HUES64 (cell line): ENCODE measurements around the gene ADNP.
"Not testable (repeated sequence)": the region's sequence is repeated elsewhere in the genome, so short reads cannot be mapped to it uniquely, and the experiment has no call there.

Experiments used
- H3K27ac ChIP-seq: 2 replicates; pipeline ENCODE4 v1.7.0; 2013; ENCODE audit warnings: low read depth, low read length, inconsistent platforms
- H3K27me3 ChIP-seq: 2 replicates; pipeline ENCODE4 v1.6.1; 2013; ENCODE audit warnings: mild to moderate bottlenecking, low read length; ENCODE audit not compliant: insufficient read depth
- H3K36me3 ChIP-seq: 2 replicates; pipeline ENCODE4 v1.6.1; 2013; ENCODE audit warnings: mild to moderate bottlenecking, low read length; ENCODE audit not compliant: insufficient read depth
- H3K4me1 ChIP-seq: 2 replicates; pipeline ENCODE4 v1.6.1; 2013; ENCODE audit warnings: mild to moderate bottlenecking, low read length, moderate library complexity; ENCODE audit not compliant: insufficient read depth
- H3K4me3 ChIP-seq: 2 replicates; pipeline ENCODE4 v1.5.1; 2013; ENCODE audit warnings: mild to moderate bottlenecking, low read length, moderate library complexity
- H3K9ac ChIP-seq: 2 replicates; pipeline ENCODE4 v1.6.1; 2013; ENCODE audit warnings: mild to moderate bottlenecking, low read depth, low read length
- H3K9me3 ChIP-seq: 2 replicates; pipeline ENCODE4 v1.6.1; 2013; ENCODE audit warnings: low read depth, low read length; ENCODE audit not compliant: insufficient read depth
- whole genome bisulfite sequencing: fragments of 150-250, 120-280 bp; methylation state at CpG from one replicate; pipeline ENCODE4 v1.1.7; 2013; ENCODE audit warnings: missing lambda C conversion rate; 5-methylcytosine and 5-hydroxymethylcytosine counted together

Gene ADNP

DNA sequence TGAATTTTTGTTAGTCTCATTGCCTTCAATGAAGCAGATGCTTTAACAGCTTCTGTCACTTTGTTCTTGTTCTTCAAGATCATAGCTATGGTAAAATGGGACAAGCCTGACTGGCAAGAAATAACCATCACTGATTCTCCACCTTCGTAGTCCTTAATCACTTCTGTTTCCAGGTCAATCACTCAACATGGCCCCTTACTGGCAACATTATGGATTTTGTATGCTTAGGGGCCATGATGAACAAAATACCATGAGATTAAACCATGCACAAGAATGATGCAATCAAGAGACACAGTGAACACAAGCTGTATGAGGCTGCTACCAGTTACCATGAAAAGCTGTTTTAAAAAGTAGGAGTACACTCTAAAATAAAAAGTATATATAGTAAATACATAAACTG is 32.8 kb downstream of the ADNP start:
- no peak overlapping the region for H3K4me3 ChIP-seq
- no peaks in the 10 kb centered on the region for H3K27me3 ChIP-seq
- no peak overlapping the region for H3K9ac ChIP-seq
- H3K4me1 ChIP-seq = no peaks in the 10 kb centered on the region
- no peaks in the 10 kb centered on the region for H3K9me3 ChIP-seq
- no peak overlapping the region for H3K27ac ChIP-seq
- WGBS = 89% methylated on average over 1 of the region's 1 CpG
- H3K36me3 ChIP-seq = peaks cover 98% of the 10 kb centered on the region

DNA sequence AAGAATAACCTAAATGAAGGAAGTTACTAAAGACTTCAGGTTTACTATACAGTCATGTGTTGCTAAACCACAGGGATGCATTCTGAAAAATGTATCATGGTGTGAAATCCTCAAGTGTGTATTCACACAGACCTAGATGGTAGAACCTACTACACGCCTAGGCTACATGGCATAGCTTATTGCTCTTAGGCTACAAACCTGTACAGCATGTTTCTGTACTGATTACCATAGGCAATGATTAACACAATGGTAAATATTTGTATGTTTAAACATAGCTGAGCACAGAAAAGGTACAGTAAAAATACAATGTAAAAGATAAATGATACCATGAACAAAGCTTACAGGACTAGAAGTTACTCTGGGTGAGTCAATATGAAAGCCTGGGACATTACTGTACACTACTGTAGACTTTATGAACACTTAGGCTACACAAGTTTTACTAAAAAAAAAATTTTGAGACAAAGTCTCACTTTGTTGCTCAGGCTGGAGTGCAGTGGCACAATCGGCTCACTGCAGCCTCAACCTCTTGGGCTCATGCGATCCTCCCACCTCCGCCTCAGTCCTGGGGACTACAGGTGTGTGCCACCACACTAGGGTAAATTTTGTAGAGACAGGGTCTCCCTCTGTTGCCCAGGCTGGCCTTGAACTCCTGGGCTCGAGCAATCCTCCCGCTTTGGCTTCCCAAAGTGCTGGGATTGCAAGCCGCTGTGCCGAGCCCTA is 36.0 kb downstream of the ADNP start:
- Histone ChIP-seq H3K36me3 (peaks cover 98% of the 10 kb centered on the region), H3K9ac (no peak overlapping the region), H3K4me1 (no peaks in the 10 kb centered on the region), H3K4me3 (no peak overlapping the region), H3K27me3 (no peaks in the 10 kb centered on the region), H3K9me3 (no peaks in the 10 kb centered on the region), H3K27ac (no peak overlapping the region)
- 97% methylated on average over 8 of the region's 8 CpGs for WGBS

- H3K9me3 ChIP-seq = no peaks in the 10 kb centered on the region
- H3K9ac ChIP-seq = no peak overlapping the region
- WGBS = 98% methylated on average over 7 of the region's 7 CpGs
- H3K27me3 ChIP-seq = no peaks in the 10 kb centered on the region
- H3K4me3 ChIP-seq = no peak overlapping the region
- H3K27ac ChIP-seq = no peak overlapping the region
- peaks cover 98% of the 10 kb centered on the region for H3K36me3 ChIP-seq
- no peaks in the 10 kb centered on the region for H3K4me1 ChIP-seq
Measured at GRCh38 chr20:50893620-50894019, 37.6 kb downstream of the ADNP start.

- peaks cover 88% of the 10 kb centered on the region for H3K36me3 ChIP-seq
- H3K9ac ChIP-seq = no peak overlapping the region
- H3K27me3 ChIP-seq = no peaks in the 10 kb centered on the region
- no peak overlapping the region for H3K27ac ChIP-seq
- H3K4me3 ChIP-seq = no peak overlapping the region
- H3K4me1 ChIP-seq = no peaks in the 10 kb centered on the region
- 97% methylated on average over 8 of the region's 8 CpGs for WGBS
- H3K9me3 ChIP-seq = no peaks in the 10 kb centered on the region
Measured at GRCh38 chr20:50892394-50892793, 38.8 kb downstream of the ADNP start.

DNA sequence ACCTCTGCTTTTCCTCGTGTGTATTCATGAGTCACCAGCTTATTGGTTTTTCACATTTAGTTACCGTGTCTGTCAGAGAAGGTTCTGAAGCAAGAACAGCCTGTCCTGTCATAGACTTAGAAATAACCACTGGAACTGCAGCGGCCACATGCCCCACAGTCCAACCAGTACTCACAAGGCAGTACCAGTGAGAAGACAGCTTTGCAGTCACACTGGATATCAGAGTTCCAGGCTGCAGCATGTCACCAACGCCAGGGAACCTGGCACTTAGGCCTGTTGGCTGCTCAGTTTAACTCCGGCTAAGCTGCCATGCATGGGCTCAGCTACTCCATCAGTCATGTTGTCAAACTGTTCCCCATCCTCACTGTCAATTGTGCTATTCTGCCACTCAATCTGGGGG is 40.1 kb downstream of the ADNP start:
- Histone ChIP-seq H3K4me3 (no peak overlapping the region), H3K27me3 (no peaks in the 10 kb centered on the region), H3K36me3 (peaks cover 77% of the 10 kb centered on the region), H3K27ac (no peak overlapping the region), H3K4me1 (no peaks in the 10 kb centered on the region), H3K9ac (no peak overlapping the region), H3K9me3 (no peaks in the 10 kb centered on the region)
- WGBS = 93% methylated on average over 5 of the region's 5 CpGs

- H3K9me3 ChIP-seq = no peaks in the 10 kb centered on the region
- H3K4me1 ChIP-seq = no peaks in the 10 kb centered on the region
- WGBS = 94% methylated on average over 3 of the region's 3 CpGs
- H3K27ac ChIP-seq = no peak overlapping the region
- peaks cover 42% of the 10 kb centered on the region for H3K36me3 ChIP-seq
- H3K27me3 ChIP-seq = no peaks in the 10 kb centered on the region
- H3K9ac ChIP-seq = no peak overlapping the region
- no peak overlapping the region for H3K4me3 ChIP-seq
Measured at GRCh38 chr20:50887576-50887975, 43.7 kb downstream of the ADNP start.

DNA sequence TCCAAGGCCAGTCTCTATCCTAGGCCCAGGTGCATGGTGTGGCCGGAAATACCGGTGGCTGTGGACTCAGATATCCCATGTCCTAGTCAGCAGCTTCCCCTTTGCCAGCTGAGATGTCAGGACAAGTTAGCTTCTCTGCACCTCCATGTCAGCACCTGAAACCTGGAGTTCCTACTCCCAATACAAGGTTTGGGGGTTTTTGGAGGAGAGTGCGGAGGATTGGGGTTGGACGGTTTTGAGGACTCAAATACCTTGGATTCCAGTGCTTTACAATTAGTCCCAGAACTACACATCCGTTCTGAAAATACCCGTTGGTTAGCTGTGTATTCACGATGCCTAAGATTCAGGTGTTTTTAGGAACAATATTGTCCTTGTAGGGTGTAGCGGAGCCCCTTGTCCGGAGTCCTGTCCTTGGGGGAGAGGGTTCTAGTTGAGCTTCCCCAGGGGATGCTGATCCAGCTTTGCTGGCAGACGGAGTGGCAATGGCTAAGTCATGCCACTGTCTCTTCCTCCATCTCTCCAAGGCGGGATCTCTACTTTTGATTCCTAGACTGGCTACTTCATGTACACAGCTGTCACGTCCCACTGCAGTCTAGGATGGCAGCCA is 45.0 kb downstream of the ADNP start:
- Histone ChIP-seq H3K9me3 (no peaks in the 10 kb centered on the region), H3K36me3 (peaks cover 29% of the 10 kb centered on the region), H3K27me3 (no peaks in the 10 kb centered on the region), H3K4me1 (no peaks in the 10 kb centered on the region), H3K9ac (no peak overlapping the region), H3K4me3 (no peak overlapping the region), H3K27ac (no peak overlapping the region; the same call in 1 of the 2 replicates)
- 93% methylated on average over 12 of the region's 12 CpGs for WGBS

- 93% methylated on average over 5 of the region's 5 CpGs for WGBS
- Histone ChIP-seq H3K4me3 (no peak overlapping the region), H3K36me3 (peaks cover 24% of the 10 kb centered on the region), H3K27me3 (no peaks in the 10 kb centered on the region), H3K4me1 (no peaks in the 10 kb centered on the region), H3K9ac (no peak overlapping the region), H3K27ac (no peak overlapping the region; the same call in 1 of the 2 replicates), H3K9me3 (no peaks in the 10 kb centered on the region)
Measured at GRCh38 chr20:50885781-50886180, 45.5 kb downstream of the ADNP start.

- H3K4me3 ChIP-seq = no peak overlapping the region
- H3K36me3 ChIP-seq = peaks cover 16% of the 10 kb centered on the region
- H3K27me3 ChIP-seq = no peaks in the 10 kb centered on the region
- no peak overlapping the region for H3K27ac ChIP-seq
- no peaks in the 10 kb centered on the region for H3K9me3 ChIP-seq
- WGBS = 89% methylated on average over 7 of the region's 7 CpGs
- H3K9ac ChIP-seq = no peak overlapping the region
- no peaks in the 10 kb centered on the region for H3K4me1 ChIP-seq
Measured at GRCh38 chr20:50885068-50885467, 46.2 kb downstream of the ADNP start.

- Histone ChIP-seq H3K9me3 (no peaks in the 10 kb centered on the region), H3K4me1 (no peaks in the 10 kb centered on the region), H3K36me3 (peaks cover 4% of the 10 kb centered on the region), H3K27me3 (no peaks in the 10 kb centered on the region), H3K9ac (no peak overlapping the region), H3K4me3 (no peak overlapping the region), H3K27ac (no peak overlapping the region)
- WGBS = 82% methylated on average over 11 of the region's 11 CpGs
Measured at GRCh38 chr20:50883856-50884255, 47.4 kb downstream of the ADNP start.

DNA sequence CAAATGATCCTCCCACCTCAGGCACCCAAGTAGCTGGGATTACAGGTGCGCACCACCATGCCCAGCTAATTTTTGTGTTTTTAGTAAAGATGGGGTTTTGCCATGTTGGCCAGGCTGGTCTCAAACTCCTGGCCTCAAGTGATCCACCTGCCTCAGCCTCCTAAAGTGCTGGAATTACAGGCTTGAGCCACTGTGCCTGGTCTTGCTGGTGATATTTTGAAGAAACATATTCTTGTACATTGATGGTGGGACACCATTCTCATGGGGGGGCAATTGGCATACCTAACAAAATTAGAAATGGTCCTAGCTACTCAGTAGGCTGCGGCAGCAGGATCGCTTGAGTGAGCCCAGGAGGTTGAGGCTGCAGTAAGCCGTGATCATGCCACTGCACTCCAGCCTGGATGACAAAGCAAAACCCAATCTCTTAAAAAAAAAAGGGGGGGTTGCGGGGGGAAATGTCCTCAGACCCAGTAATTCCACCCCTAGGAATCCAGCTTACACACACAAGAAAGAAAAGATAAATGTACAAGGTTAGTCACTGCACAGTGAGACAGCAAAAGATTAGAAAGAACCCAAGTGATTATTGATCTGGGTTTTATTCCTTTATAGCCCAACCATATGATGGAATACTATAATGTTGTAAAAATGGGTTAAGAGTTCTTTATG is 49.3 kb downstream of the ADNP start:
- not testable (repeated sequence) for H3K9ac ChIP-seq, H3K36me3 ChIP-seq, H3K4me3 ChIP-seq, H3K9me3 ChIP-seq, H3K4me1 ChIP-seq, H3K27ac ChIP-seq, H3K27me3 ChIP-seq
- 96% methylated on average over 4 of the region's 5 CpGs for WGBS
